GM23338 (cell line): ENCODE results near the gene ATG4A. TPM values are rescaled to one million over a fixed set of nuclear protein-coding genes. Genes with fewer than 3 reads are reported as not detected.

ENCODE experiments used
- ATAC-seq: fragments of 200-7000 bp; cut with Tn5 transposase; 3 replicates; pipeline ENCODE4 v1.9.1; 2020
- DNase-seq: peaks from one replicate; pipeline ENCODE4 v3.0.0-alpha.2; 2015; ENCODE audit warnings: low spot score
- H2AFZ ChIP-seq: fragments of 200-600 bp; sonication (generic); 2 replicates; pipeline ENCODE4 v1.8.0; 2016; ENCODE audit warnings: antibody characterized with exemption, mild to moderate bottlenecking, moderate library complexity
- H3F3A ChIP-seq: fragments of 200-600 bp; sonication (generic); replicated peaks from 2 replicates; pipeline ENCODE4 v1.8.0; 2017; ENCODE audit warnings: antibody characterized with exemption, mixed run types, low read depth
- H3K27ac ChIP-seq: fragments of 200-600 bp; sonication (generic); 2 replicates; pipeline ENCODE4 v1.6.1; 2016; ENCODE audit warnings: low read depth
- H3K27me3 ChIP-seq: fragments of 200-600 bp; sonication (generic); 2 replicates; pipeline ENCODE4 v1.8.0; 2016; ENCODE audit warnings: mild to moderate bottlenecking, mixed run types, moderate library complexity; ENCODE audit not compliant: insufficient read depth
- H3K36me3 ChIP-seq: fragments of 200-600 bp; sonication (generic); 2 replicates; pipeline ENCODE4 v1.8.0; 2016; ENCODE audit warnings: mild to moderate bottlenecking; ENCODE audit not compliant: insufficient read depth
- H3K4me1 ChIP-seq: fragments of 200-600 bp; sonication (generic); 2 replicates; pipeline ENCODE4 v1.8.0; 2016; ENCODE audit warnings: mild to moderate bottlenecking, moderate library complexity; ENCODE audit not compliant: insufficient read depth
- H3K4me2 ChIP-seq: fragments of 200-600 bp; sonication (generic); 2 replicates; pipeline ENCODE4 v1.7.1; 2017; ENCODE audit warnings: mixed run types
- H3K4me3 ChIP-seq: fragments of 200-600 bp; sonication (generic); 2 replicates; pipeline ENCODE4 v1.6.1; 2016; ENCODE audit warnings: mixed run types
- H3K79me2 ChIP-seq: fragments of 200-600 bp; sonication (generic); replicated peaks from 2 replicates; pipeline ENCODE4 v1.8.0; 2017; ENCODE audit warnings: mild to moderate bottlenecking; ENCODE audit not compliant: insufficient read depth
- H3K9me2 ChIP-seq: fragments of 200-600 bp; sonication (generic); 2 replicates; pipeline ENCODE4 v1.8.0; 2017; ENCODE audit not compliant: insufficient read depth
- H4K20me1 ChIP-seq: fragments of 200-600 bp; sonication (generic); replicated peaks from 2 replicates; pipeline ENCODE4 v1.8.0; 2017; ENCODE audit warnings: mild to moderate bottlenecking; ENCODE audit not compliant: insufficient read depth
- H3K27ac Mint-ChIP-seq: 2 replicates; pipeline ENCODE4 v1.8.0; 2020; ENCODE audit warnings: inconsistent platforms, mild to moderate bottlenecking, moderate library complexity, mixed read lengths
- H3K27me3 Mint-ChIP-seq: 3 replicates; pipeline ENCODE4 v1.8.0; 2022; ENCODE audit warnings: low read depth, mild to moderate bottlenecking, moderate library complexity, mixed read lengths, inconsistent platforms; ENCODE audit not compliant: insufficient read depth, poor library complexity
- H3K36me3 Mint-ChIP-seq: 3 replicates; pipeline ENCODE4 v1.8.0; 2021; ENCODE audit warnings: low read depth, mild to moderate bottlenecking, inconsistent platforms, moderate library complexity, mixed read lengths
- H3K4me1 Mint-ChIP-seq: 3 replicates; pipeline ENCODE4 v1.8.0; 2020; ENCODE audit warnings: mild to moderate bottlenecking, inconsistent platforms, mixed read lengths
- H3K4me3 Mint-ChIP-seq: 3 replicates; pipeline ENCODE4 v1.8.0; 2021; ENCODE audit warnings: moderate library complexity, mild to moderate bottlenecking, inconsistent platforms, mixed read lengths
- H3K9me3 Mint-ChIP-seq: 3 replicates; pipeline ENCODE4 v1.8.0; 2020; ENCODE audit warnings: moderate library complexity, mild to moderate bottlenecking, inconsistent platforms, mixed read lengths
- CREB1 ChIP-seq: fragments of 250-450 bp; sonication (Bioruptor Pico); IDR thresholded peaks from 2 replicates; pipeline ENCODE4 v1.5.0; 2020; ENCODE audit warnings: low read depth, mild to moderate bottlenecking, moderate library complexity
- CTCF ChIP-seq, 2 experiments: fragments of 200-600 bp in 1 of 2; sonication (generic) in 1 of 2; conservative IDR thresholded peaks; 2 replicates each; pipeline versions ENCODE4 v1.5.1 to v1.6.1; 2016 to 2017; ENCODE audit warnings: antibody characterized with exemption in 2 of 2, low read depth in 2 of 2, mild to moderate bottlenecking in 2 of 2, moderate library complexity in 1 of 2
- EZH2 ChIP-seq: fragments of 200-600 bp; sonication (generic); IDR thresholded peaks from one replicate; pipeline ENCODE4 v1.8.0; 2017; ENCODE audit warnings: antibody characterized with exemption, mild to moderate bottlenecking, low read depth; ENCODE audit not compliant: unreplicated experiment
- EZH2phosphoT487 ChIP-seq: fragments of 200-600 bp; sonication (generic); IDR thresholded peaks from one replicate; pipeline ENCODE4 v1.8.1; 2018; ENCODE audit warnings: antibody characterized with exemption; ENCODE audit not compliant: unreplicated experiment
- JUNB ChIP-seq: IDR thresholded peaks from one replicate; pipeline ENCODE4 v1.6.1; 2016; ENCODE audit warnings: antibody characterized with exemption; ENCODE audit not compliant: unreplicated experiment
- NANOG ChIP-seq: IDR thresholded peaks from 2 replicates; pipeline ENCODE4 v1.6.1; 2016; ENCODE audit warnings: antibody characterized with exemption, borderline replicate concordance
- POLR2AphosphoS5 ChIP-seq: IDR thresholded peaks from 2 replicates; pipeline ENCODE4 v1.6.1; 2016; ENCODE audit warnings: antibody characterized with exemption, low read depth
- REST ChIP-seq: IDR thresholded peaks from one replicate; pipeline ENCODE4 v1.6.1; 2018; ENCODE audit warnings: antibody characterized with exemption; ENCODE audit not compliant: unreplicated experiment
- STAT1 ChIP-seq: IDR thresholded peaks from one replicate; pipeline ENCODE4 v1.6.1; 2016; ENCODE audit warnings: antibody characterized with exemption; ENCODE audit not compliant: unreplicated experiment
- ZNF114 ChIP-seq: fragments of 250-450 bp; sonication (Bioruptor Pico); IDR thresholded peaks from 2 replicates; pipeline ENCODE4 v1.5.0; 2020; ENCODE audit warnings: mild to moderate bottlenecking, moderate library complexity
- ZNF331 ChIP-seq: fragments of 250-450 bp; sonication (Bioruptor Pico); IDR thresholded peaks from 2 replicates; pipeline ENCODE4 v1.5.0; 2020; ENCODE audit warnings: low read depth, mild to moderate bottlenecking, moderate library complexity
- polyA plus RNA-seq: library from polyadenylated mRNA; unstranded; fragments of >200 nt; fragmentation: Nextera tagmentation; extraction: Ambion mirVana; gene quantifications from 2 replicates; pipeline ENCODE4 v1.2.1, GENCODE V29; 2016
- total RNA-seq: library from RNA; depleted of rRNA; stranded (reverse); fragments of >200 nt; shearing (Covaris generic); gene quantifications from 2 replicates; pipeline ENCODE4 v1.2.3, GENCODE V29; 2014
- TF ChIP-seq, protein P1 (sequence below): IDR thresholded peaks from 2 replicates; pipeline ENCODE4 v1.6.1; 2016; ENCODE audit warnings: antibody characterized with exemption

Gene ATG4A
- total and polyA plus RNA-seq, 2 experiments from 2014 or later = 2.1 to 2.8 TPM

- TF ChIP-seq POLR2AphosphoS5 = no peak
- TF ChIP-seq ZNF114 (CRISPR knock-in tag) = no peak
- no peak for TF ChIP-seq NANOG
- TF ChIP-seq CTCF (conservative IDR thresholded peaks at IDR 0.05; ENCODE audit: low read depth in 2 of 2) = no peak
- TF ChIP-seq REST = no peak
- TF ChIP-seq ZNF331 (CRISPR knock-in tag) = no peak
- TF ChIP-seq EZH2 = no peak
- TF ChIP-seq, protein P1, sequence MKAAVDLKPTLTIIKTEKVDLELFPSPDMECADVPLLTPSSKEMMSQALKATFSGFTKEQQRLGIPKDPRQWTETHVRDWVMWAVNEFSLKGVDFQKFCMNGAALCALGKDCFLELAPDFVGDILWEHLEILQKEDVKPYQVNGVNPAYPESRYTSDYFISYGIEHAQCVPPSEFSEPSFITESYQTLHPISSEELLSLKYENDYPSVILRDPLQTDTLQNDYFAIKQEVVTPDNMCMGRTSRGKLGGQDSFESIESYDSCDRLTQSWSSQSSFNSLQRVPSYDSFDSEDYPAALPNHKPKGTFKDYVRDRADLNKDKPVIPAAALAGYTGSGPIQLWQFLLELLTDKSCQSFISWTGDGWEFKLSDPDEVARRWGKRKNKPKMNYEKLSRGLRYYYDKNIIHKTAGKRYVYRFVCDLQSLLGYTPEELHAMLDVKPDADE = no peak
Measured at GRCh38 chrX:108130889-108131288, 39.3 kb downstream of the ATG4A start (continued).

GRCh38 chrX:108131471-108131870 lies 39.9 kb downstream of the ATG4A start:
- no peak for ATAC-seq
- TF ChIP-seq EZH2 (no peak), REST (no peak), ZNF114 (CRISPR knock-in tag) (no peak), JUNB (no peak), POLR2AphosphoS5 (no peak), CTCF (conservative IDR thresholded peaks at IDR 0.05; ENCODE audit: low read depth in 2 of 2) (no peak), ZNF331 (CRISPR knock-in tag) (no peak), EZH2phosphoT487 (no peak), STAT1 (no peak), CREB1 (CRISPR knock-in tag) (no peak), NANOG (no peak)

More at GRCh38 chrX:108131471-108131870, 39.9 kb downstream of the ATG4A start:
- Histone ChIP-seq H3K79me2 (no peaks in the 10 kb centered on the region), H3K9me2 (no peaks in the 10 kb centered on the region), H3K4me1 (peaks cover 3% of the 10 kb centered on the region; the same call in 1 of the 2 replicates), H3K36me3 (no peaks in the 10 kb centered on the region), H4K20me1 (no peaks in the 10 kb centered on the region), H3K27ac (no peak overlapping the region), H3K4me3 (no peak overlapping the region), H3K4me2 (no peak overlapping the region), H3F3A (no peaks in the 10 kb centered on the region), H2AFZ (no peak overlapping the region), H3K27me3 (no peaks in the 10 kb centered on the region)
- no peaks in the 10 kb centered on the region for H3K36me3 Mint-ChIP-seq
- no peaks in the 10 kb centered on the region for H3K9me3 Mint-ChIP-seq
- no peak overlapping the region for H3K4me3 Mint-ChIP-seq
- H3K27ac Mint-ChIP-seq = no peak overlapping the region
- no peak for DNase-seq
- peaks cover 8% of the 10 kb centered on the region for H3K4me1 Mint-ChIP-seq
- no peaks in the 10 kb centered on the region for H3K27me3 Mint-ChIP-seq
